GM23248 (cell line): ENCODE results near the gene LYST.

Experiments
- EZH2 ChIP-seq: fragments of 200-600 bp; sonication (generic); IDR thresholded peaks from 2 replicates; pipeline ENCODE4 v1.6.1; 2018; ENCODE audit warnings: antibody characterized with exemption, mild to moderate bottlenecking; ENCODE audit not compliant: insufficient read depth, poor library complexity, severe bottlenecking
- EZH2phosphoT487 ChIP-seq: fragments of 200-600 bp; sonication (generic); IDR thresholded peaks from 2 replicates; pipeline ENCODE4 v1.6.1; 2018; ENCODE audit warnings: antibody characterized with exemption, moderate library complexity, mild to moderate bottlenecking, low read depth; ENCODE audit not compliant: insufficient read depth

DNA sequence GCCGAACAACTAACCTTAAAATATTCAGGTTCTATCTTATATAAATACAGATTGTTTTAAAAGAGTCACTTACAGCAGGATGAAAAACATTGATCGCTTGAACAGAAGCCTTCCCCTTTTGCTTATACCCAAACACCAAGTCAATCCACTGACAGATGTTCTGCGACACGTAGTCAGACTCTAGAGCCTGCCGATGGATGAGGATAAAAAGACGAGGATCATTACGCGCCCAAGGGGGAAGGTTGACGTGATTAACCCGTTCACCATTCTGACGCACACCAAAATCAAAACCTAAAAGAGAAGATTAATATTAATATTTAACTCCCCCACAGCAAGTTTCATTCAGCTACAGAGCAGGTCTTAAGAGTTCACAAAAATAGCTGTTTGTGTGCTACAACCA is 157.7 kb downstream of the LYST start:
- TF ChIP-seq EZH2 (no peak), EZH2phosphoT487 (no peak)
